ENCODE measurements around the gene LCN12.
"Not testable (repeated sequence)": the region's sequence is repeated elsewhere in the genome, so short reads cannot be mapped to it uniquely, and the experiment has no call there.

LCN12 gene

DNA sequence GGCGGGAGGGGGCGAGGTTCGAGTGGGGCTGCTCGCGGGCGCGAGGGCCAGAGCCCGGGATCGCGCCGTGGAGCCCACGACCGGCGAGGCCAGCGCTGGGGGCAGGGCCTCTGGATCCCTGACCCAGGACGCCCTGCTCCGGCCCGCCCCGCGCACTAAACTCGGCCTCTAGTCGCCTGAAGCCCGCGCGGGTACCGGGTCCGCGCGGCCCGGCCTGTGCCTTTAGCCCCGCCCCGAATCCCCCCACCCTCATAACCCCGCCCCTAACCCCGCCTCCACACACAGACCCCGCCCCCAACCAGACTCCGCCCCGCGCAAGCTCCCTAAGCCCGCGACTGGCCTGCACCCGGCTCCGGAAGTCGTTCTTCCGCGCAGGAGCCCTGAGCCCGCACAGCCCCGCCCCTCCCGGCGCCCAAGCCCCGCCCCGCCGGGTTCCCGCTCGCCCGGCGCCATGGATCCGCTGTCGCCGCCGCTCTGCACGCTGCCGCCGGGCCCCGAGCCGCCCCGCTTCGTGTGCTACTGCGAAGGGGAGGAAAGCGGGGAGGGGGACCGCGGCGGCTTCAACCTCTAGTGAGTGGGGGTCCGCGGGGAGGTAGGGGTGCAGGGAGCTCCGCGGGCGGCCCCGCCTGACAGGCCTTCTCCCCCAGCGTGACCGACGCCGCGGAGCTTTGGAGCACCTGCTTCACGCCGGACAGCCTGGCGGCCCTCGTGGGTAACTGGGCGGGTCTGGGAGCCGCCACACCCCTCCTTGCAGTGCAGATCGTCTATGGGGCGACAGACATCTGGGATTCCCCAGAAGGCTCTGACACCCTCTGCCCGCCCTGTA is 40.1 kb downstream of the LCN12 start, which contains the start of gene PAXX:
TSS of gene PAXX (plus strand) at position 430 of the 826 bp plus-strand sequence. CDS start at position 452, 22 bp downstream.
- peak; percentile 76 for DNase-seq

DNA sequence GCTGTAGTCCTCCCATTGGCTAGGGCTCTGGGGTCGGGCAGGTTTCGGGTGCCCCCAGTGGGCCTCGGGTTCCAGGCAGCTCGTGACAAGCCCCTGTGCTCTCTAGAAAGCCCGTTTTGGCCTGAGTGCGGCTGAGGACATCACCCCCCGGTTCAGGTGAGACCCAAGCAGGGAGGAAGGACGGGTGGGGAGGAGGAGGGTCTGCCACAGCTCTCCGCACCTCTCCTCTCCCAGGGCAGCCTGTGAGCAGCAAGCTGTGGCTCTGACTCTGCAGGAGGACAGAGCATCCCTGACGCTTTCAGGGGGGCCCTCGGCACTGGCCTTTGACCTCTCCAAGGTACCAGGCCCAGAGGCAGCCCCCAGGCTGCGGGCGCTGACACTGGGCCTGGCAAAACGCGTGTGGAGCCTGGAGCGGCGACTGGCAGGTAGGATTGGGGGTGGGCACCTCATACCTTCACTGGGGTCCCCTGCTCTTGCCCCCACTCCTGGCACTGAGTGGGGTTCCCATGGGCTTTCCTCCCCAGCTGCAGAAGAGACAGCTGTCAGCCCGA is 40.8 kb downstream of the LCN12 start:
- no peak for DNase-seq

DNA sequence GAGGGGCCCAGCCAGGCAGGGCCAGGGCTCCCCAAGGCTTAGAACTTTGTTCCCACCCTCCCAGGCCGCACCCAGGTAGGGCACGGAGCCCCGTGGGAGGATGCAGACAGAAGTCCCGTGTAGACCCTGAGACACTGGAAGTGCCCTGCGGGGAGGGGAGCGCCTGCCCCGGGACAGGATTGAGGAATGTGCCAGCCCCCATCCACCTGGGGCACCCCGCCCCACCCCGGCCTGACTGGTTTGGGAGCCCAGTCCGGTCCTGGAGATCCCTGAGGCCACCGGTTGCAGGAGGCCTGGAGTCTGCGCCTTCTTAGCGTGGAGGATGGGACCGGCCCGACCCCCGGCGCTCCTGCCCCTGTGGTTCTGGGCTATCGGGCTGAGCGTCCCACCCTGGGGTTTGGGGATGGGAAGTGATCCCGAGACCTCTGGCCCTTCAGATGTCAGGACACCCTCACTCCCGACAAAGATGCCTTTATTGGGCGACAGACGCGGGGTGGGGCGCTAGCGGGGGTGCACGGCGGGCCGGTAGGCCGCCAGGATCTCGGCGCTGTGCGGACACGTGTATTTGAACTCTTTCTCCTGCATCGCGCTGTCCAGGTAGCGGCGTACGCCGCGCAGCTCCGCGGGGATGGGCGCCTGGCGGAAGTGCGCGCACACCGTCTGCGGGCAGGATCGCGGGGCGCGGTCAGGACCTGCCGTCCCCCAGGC is 42.3 kb downstream of the LCN12 start:
- no peak for DNase-seq

DNA sequence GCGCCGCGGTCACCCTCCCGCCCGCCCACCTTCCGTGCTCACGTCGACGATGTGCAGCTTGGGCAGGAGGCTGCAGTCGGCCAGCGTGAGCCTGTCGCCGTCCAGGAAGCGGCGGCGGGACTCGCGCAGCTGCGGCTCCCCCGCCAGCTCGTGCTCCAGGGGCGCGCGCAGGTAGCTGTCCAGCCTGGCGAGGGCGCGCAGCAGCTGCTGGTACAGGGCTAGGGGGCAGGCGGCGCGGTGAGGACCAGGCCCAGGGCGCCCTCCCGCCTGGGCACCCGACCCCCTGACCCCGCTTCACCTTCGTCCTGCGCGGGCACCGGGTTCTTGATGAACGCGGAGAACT is 42.8 kb downstream of the LCN12 start:
- DNase-seq: no peak

DNA sequence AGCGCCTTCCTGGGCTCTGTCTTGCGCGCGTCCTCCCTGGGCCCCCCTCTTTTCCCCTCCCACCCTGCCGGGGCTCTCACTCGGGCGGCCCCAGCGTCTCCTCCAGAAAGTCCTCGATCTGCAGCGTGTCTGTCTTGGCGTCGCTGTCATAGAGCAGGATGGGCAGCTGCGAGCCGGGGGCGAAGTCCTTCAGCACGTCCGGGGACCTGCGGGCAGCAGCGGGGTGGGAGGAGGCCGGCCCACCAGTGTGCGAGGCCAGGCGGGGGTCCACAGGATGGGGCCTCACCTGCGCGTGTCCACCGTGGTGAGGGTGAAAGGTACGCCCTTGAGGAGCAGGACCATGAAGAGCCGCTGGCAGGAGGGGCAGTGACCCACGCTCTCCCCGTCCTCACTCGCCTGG is 43.3 kb downstream of the LCN12 start:
- DNase-seq: no peak

DNA sequence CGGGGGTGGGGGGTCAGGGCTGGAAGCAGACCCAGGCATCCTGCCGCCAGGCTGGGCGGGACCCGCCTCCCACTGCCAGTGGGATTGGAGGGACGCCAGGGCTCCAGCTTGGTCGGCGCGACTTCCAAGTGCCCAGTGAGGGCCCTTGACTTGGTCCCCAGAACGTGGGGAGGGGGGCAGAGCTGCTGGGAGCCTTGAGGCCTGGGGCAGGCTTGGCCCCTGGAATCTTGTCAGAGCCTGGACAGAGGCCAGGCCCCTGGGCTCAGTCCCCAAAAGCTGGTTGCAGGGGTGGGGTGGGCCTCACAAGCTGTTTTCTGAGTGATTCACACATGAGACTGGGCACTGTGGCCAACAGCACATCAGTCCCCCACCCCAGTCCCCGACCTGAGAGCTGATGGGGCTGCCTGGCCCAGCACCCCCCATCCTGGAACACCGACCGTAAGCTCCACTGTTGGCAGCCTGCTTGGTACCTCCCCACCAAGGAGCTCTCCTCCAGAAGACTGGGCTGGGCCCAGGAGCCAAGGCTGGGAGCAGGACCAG is 43.8 kb downstream of the LCN12 start:
- no peak for DNase-seq

DNA sequence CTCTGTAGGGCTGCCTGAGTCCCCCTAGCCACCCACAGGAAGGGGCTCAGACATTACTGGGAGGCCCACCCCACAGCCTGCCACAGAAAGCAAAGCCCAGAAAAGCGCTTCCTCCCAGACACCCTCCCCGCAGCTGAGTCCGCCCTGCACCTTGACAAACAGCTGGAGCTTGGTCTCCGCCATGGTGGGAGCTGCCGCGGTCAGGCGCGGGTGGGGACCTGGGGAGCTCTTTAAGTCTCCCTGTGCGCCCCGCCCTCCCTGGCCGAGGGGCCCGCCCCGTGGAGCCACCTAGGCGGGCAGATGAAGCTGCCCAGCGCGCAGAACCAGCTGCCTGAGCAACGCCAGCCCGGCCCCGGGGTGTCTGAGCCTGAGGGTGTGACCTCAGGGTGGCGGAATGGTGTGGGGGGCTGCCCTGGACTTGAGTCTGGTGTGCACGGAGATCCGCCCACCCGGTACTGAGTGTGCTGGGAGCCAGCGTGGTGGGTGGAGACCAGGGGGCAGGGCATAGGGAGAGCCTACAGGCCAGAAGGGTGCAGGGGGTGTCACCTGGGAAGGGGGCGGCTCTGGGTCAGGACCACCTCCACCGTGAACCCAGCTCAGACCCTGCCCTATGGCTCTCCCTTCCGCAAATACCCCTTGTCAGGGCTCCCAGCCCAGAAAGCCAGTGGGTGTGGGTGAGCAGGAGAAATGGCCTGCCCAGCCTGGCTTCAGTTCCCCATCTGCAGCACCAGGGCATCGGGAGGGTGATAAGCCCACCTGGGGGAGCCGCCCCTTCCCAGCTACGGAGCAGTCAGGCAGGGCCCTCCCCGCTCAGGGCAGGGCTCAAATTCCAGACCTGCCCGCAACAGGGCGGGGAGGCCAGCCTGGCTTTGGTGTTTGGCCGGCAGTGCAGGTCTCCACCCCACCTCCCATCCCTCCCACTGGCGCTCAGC is 44.6 kb downstream of the LCN12 start, which contains the start of gene CLIC3:
TSS of gene CLIC3 (minus strand) at position 208 of the 932 bp plus-strand sequence. CDS start at position 183, 25 bp downstream.
- no peak for DNase-seq

DNA sequence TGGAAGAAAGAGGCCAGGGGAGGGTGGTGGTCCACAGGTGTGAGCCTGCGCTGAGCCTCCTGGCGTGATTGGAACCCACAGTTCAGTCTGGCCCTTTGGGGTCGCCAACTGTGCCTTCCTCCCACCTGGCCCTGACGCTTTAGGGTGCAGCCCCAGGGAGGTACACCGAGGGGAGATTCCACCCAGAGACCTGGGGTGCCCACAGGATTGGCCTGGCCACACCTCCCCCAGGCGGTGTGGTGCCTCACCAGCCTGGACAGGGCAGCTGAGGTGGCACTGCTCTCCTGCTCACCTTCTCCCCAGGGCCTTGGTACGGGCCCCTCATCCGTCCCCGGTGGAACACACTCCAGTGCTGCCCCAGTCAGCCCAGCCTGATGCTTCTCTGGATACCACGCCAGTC is 45.3 kb downstream of the LCN12 start:
- DNase-seq: no peak

DNA sequence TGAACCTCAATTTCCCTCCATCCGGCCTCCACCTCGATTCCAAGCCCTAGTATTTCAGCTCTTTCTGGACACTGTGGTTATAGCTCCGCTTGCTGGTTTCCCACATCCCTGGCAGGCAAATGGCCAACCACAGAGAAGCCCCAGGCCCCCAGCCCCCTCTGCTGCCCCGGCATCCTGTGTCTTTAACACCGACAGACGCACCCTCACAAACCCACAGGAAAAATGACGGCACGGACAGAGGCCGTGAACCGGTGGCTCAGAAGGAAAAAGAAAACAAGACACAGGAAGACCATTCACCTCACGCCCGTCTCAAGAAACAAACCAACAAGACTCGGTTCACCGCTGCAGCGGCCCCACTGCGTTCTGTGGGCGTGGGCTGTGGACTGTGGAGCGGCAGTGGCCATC is 45.8 kb downstream of the LCN12 start:
- no peak for DNase-seq

DNA sequence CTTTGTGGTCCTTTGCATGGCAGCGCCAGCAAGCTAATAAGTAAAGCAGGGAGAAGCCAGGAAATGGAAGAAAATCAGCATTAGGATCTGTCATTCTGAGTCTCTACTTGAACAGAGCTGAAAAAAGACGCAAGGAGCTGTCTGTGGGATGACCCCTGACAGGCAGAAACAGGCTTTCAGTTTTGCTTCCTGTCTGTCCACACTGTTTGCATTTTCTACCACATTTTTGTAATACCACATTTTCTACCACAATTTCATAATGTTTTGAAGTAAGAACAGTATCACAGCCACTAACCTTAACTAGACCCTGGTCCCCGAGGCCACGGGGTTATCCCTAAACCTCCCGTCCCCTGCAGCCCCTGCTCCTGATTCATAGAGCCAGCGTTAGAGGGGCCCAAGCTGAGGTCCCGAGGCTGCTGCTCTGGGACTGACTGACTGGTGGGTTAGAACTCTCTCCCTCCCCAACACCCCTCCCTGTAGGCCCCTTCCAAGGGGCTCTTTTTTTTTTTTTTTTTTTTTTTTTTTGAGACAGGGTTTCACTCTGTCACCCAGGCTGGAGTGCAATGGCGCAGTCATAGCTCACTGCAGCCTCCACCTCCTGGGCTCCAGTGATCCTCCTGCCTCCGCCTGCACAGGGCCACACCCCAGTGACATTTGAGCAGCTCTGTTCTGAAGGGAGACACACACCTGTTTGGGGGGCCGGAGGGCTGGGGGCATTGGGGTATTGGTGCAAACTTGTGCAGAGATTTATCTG is 48.3 kb downstream of the LCN12 start:
- no peak for DNase-seq

DNA sequence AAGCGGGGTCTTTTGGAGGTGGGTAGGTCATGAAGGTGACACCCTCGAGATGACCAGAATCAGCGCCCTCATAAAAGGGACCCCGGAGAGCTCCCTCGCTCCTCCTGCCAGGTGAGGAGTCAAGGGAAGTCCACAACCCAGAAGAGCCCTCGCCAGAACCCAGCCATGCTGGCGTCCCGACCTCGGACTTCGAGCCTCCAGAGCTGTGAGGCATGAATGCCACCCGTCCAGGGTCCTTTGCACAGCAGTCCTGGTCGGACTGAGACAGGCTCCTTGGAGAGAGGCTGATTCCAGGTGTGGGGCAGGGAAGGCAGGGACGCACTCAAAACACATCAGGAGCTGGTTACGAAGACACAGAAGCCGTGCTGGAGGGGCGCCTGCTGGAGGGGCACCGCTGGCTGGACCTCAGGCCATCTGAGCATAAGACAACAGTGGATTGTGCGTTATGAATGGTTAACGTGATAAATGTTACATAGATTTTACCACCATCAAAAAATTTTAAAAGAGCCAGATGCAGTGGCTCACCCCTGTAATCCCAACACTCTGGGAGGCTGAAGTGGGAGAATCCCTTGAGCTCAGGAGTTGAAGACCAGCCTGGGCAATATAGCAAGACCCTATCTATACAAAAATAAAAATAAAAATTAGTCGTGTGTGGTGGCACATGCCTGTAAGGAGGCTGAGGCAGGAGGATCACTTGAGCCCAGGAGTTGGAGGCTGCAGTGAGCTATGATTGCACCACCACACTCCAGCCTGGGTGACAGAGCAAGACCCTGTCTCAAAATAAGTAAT is 50.0 kb downstream of the LCN12 start:
- no peak for DNase-seq

DNA sequence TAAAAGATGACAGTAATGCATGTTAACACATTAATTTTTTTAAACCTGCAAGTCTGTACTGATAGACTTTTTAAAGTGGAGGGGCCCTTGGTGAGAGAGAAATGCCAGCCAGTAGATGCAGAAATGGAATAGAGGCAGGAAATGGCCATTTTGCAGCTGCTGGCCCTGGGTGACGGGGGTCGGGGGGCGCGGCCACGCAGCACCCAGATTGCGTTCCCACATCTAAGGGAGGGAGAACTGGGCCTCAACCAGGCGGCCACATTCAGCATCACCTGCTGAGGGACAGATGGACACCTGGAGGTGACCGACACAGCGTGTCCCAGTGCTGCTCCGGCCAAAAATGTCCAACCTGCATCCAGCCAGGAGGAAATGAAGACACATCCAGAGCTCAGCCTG is 50.6 kb downstream of the LCN12 start:
- no peak for DNase-seq

DNA sequence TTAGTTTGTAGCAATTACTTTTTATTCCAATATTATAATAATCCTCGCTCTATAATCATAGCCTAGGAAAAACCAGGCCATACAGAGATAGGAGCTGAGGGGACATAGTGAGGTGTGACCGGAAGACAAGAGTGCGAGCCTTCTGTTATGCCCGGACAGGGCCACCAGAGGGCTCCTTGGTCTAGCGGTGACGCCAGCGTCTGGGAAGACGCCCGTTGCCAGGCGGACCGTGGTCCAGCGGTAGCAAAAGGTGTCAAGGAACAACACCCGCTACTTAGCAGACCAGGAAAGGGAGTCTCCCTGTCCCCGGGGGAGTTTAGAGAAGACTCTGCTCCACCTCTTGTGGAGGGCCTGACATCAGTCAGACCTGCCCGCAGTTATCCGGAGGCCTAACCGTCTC is 52.2 kb downstream of the LCN12 start:
- DNase-seq: not testable (repeated sequence)
